HG03521 (cell line): ENCODE measurements around the gene MYOF.
"Not testable (repeated sequence)": the region's sequence is repeated elsewhere in the genome, so short reads cannot be mapped to it uniquely, and the experiment has no call there.

Source experiments
- ATAC-seq: cut with Tn5 transposase; IDR thresholded peaks from one replicate; pipeline ENCODE4 v1.9.1; 2021; ENCODE audit warnings: mild to moderate bottlenecking, moderate library complexity; ENCODE audit not compliant: unreplicated experiment

The MYOF gene

DNA sequence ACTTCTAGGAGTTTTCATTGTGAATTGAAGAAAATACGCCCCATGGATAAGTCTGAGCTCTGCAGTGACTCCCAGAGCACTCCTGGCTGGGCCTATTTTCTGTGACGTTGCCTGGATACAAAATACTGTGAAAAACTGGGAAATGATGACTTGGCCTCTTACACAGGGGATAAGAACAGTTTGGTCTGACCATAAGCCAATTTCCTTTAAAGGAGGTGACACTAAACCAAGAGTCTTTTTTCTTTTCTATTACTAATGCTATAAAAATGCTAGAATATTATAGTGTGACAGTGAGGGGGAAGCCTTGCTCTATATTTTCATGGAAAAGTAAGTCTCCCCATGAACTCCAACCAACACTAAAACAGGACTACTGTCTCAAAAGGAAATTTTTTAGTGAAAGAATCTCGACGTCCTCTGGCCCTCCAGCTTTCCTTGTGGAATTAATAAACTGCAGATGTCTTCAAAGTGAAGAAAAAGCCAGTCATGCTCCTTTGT, 45.5 kb downstream of the MYOF start:
- ATAC-seq, result no peak

DNA sequence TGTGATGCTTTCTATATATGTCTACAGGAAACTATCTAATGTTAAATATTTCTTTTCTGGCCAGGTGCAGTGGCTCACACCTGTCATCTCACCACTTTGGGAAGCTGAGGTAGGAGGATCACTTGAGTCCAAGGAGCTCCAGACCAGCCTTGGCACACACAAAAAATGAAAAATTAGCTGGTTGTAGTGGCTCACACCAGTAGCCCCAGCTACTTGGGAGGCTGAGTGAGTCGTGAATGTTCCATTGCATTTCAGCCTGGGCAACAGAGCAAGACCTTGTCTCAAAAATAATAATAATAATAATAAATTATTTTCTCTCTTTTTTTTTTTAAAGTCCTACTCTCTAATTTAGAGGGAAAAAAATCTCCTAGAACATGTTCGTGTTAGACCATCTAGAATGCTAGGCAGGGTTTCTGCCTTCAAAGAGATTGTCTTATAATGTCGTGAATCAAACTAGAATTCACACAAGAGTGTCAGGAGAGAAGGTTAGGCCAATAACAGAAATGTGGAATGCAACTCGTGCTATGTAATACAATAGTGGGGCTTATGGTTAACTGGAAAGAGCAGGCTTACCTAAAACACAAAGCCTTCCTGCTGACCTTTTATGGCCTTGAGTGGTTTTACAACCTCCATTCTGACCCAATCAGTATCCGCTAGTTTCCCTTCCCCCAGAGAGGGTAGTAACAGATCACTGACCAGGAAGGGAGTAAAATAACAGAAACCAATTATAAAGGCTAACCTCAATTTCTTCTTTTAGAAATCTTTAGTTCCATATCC, 46.3 kb downstream of the MYOF start:
- no peak for ATAC-seq

DNA sequence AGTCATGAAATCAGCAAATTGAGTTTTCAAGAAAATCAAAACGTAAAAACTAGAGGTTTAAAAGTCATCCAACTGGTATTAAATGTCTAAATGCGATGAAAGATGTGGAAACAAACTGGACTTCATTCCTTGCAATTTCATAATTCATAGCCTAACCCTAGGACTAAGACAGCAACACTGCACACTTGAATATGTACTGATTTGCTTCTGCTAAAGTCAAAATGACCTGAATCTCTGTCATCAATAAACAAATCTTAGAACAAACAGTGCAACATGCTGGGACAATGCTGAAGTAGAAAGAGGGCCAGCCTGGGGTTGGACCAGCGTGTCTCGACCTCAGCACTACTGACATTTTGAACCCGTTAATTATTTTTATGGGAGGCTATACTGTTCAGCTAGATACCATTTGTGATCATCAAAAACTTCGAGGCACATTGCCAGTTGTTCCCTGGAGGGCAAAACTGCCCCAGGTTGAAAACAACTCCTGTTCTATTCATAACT, 47.1 kb downstream of the MYOF start:
- no peak for ATAC-seq

DNA sequence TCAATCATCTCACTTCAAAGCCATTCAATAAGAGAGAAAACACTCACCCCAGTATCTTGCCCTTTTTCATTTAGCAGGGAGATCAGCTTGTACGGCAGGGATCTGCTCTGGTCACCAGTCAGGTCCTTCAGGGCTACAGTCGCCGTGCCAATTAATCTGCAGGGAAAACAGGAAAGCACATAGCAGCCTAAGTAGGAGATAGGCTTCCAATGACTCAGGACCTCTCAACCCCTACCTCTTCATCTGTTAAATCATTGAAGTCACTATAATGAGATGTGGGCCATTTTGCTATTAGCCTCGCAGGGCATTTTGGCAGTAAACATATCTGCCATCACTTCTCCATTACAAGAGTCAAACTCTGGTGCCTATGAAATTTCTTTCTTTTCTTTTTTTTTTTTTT, 50.8 kb downstream of the MYOF start:
- ATAC-seq, result no peak

DNA sequence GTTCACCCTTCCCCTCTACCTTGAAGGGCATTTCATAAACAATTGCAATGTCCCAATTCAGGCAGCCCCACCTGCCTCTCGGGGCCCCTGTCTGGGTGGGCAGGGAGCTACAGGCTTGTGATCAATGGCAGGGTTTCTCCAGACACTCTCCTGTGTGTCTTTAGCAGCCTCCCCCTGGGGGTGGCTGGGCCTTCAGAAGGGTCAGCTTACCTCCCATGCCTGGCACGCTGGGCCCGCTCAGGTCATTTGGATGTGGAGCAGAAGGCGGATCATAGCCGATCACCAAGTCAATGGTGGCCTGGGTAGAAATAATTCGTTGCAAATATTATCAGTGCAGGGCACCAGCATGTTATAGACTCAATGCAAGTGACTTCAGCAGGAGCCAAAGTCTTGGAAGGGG, 56.3 kb downstream of the MYOF start:
- ATAC-seq, result no peak

DNA sequence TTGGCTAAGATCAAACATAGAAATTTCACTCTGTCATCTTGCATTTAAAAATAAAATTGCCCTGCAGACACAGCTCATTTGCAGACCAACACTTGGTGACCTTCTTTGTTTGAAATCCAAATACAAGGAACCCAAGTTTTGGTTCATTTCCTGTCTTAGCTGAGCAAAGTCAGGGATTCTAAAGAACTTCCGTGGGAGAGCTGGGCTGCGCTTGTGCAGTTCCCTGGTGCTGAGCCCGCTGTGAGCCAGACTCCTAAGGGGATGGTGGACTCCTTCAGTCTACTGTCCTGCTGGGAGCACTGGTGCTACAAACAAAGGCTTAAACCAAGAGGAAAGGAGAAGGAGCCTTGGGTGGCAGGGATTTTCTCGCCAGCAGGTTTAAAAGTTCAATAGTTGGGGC, 60.0 kb downstream of the MYOF start:
- no peak for ATAC-seq

DNA sequence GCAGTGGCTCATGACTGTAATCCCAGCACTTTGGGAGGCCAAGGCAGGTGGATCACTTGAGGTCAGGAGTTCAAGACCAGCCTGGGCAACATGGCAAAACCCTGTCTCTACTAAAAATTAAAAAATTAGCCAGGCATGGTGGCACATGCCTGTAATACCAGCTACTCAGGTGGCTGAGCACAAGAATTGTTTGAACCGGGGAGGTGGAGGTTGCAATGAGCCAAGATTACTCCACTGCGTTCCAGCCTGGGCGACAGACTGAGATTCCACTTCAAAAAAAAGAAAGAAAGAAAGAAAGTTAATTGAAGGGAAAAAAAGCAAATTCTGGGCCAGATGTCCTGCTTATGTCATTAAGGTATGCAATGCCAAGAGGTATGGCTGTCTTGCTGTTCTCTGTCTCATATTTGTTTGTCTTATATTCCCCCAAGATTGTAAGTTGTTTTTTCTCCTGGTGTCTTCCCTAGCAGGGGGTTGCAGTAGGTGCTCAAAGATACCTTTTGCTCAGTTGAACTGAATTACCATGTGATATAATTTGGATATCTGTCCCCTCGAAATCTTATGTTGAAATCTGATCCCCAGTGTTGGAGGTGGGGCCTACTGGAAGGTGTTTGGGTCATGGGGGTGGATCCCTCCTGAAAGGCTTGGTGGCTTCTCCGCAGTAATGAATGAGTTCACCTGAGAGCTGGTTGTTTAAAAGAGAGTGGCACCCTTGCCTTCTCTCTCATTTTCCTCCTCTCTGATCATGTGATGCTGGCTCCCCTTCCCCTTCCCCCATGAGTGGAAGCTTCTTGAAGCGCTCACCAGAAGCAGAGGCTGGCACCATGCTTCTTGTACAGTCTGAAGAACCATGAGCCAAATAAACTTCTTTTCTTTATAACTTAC, 60.9 kb downstream of the MYOF start:
- no peak for ATAC-seq

DNA sequence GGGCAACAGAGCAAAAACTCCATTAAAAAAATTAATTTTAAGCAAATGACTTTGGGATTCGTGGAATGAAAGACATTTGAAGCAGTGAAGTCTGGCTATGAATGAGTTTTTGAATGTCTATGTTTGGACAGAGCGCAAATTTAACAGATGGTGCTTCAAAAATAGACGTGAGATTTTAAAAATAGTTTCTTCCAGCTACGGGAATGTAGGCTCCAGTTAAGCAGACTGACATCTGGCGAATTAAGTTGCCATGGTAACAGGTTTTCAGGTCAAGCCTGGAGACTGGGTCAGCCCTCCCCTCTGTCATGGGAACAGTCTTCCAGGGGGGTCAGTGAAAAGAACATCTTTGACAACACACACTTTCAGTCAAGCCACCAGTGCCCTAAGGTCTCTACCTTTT, 62.0 kb downstream of the MYOF start:
- ATAC-seq, result no peak

DNA sequence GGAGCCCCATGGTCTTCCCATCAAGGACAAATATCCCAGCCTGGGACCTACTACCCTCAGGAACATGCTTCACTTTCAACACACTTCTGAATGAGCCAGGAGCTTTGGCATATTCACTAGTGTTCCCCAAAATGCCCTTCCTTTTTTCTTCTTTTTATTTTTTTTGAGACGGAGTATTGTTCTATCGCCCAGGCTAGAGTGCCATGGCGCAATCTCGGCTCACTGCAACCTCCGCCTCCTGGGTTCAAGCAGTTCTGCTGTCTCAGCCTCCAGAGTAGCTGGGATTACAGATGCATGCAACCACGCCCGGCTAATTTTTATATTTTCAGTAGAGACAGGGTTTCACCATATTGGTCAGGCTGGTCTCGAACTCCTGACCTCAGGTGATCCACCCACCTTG, 63.1 kb downstream of the MYOF start:
- not testable (repeated sequence) for ATAC-seq

DNA sequence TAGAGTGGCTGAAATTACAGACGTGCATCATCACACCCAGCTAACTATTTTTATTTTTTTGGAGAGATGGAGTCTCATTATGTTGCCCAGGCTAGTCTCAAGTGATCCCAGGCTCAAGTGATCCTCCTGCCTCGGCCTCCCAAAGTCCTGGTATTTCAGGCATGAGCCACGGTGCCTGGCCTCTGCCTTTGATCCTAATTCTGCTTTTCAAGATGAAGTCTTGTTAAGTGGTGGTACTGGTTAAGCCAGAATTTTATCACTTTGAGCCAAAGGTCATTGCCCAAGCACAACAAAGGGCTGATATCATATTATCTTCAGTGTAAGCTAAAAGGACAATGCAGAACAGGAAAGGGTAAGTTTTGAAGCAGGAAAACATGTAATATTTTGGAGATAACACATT, 64.2 kb downstream of the MYOF start:
- no peak for ATAC-seq

DNA sequence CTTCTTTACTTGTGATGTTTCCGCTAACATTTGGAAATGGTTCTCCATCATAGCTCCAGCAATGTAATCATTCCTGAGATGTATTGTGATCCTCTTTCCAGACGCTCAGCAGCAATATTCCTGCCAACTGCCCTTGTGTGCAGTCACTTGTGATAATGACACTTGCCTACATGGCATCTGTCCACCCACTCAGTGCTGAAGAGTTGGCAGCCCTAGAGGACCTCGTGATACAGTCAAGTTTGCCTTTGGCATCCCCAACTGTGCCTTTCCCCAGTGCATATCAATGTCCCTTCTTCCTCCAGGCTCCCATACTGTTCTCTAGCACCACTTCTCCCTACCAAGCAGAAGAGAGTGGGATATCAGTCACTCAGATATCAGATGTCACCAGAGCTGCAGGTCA, 64.9 kb downstream of the MYOF start:
- ATAC-seq, result no peak

DNA sequence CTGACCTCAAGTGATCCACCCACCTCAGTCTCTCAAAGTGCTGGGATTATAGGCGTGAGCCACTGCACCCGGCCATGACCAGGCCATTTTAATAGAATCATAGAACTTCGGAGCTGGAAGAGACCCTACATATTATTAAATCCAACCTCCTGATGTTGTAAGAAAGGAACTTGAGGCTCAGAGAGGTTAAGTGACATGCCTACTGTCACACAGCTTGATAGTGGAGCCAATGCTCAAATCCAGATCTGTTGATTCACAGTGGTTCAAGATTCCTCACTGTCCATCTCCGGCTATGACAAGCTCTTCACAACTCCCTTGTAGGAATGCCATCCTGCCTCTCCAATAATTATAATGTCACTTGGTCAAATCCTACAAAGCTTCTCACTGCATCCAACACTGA, 65.3 kb downstream of the MYOF start:
- no peak for ATAC-seq

DNA sequence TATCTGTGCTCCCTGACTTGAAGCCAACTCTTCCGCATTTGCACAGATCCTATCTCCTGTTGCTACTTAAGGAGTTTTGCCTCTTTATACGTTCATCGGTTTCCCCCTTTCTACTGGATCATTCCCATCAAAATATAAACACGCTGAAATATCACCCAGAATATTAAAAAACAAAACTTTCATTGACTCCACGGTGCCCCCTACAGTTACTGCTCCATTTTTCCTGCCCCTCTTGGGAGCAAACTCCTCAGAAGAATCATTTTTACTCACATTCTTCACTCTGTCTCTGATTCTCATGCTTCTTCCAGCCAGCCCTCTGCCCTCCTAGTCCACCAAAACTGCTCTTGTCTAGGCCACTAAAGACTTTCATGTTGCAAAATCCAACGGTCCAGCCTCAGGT, 66.4 kb downstream of the MYOF start:
- ATAC-seq, result no peak

DNA sequence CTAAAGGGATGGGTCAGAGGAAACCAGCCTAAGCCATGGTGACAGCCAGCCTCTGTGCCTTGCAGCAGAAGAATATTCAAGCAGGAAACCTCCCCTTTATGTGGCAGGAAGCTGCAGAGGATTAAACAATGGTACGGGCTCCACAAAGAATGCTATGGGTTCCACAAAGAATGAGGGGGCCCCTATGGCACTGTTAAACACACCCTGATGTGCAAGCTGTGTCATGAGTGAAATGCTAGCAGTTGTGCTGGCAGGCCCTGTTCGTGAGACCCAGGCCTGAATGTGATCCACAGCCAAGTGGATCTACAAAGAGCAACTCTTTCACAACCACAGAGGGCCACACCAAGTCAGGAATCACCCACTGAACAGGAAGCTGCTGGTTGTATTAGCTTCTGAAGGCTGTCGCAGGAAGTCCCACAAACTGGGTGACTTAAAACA, 68.9 kb downstream of the MYOF start:
- ATAC-seq, result no peak

DNA sequence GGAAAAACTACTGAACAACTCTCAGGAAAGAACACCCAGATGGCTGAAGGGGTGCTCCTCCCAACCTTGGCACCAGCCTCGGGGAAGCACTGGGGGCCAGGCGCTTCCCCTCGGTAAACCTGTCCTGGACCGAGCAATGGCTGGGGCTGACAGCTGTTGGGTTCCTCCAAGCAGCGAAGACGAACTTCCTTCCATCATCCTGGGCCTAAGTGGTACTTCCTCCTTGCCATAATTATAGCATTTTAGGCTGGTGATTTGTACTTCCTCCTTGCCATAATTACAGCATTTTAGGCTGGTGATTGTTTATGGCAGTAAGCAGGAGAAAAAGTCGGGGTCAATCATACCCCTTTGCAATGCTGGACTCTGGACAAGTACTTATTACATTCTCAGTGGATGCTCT, 69.3 kb downstream of the MYOF start:
- ATAC-seq, result no peak

DNA sequence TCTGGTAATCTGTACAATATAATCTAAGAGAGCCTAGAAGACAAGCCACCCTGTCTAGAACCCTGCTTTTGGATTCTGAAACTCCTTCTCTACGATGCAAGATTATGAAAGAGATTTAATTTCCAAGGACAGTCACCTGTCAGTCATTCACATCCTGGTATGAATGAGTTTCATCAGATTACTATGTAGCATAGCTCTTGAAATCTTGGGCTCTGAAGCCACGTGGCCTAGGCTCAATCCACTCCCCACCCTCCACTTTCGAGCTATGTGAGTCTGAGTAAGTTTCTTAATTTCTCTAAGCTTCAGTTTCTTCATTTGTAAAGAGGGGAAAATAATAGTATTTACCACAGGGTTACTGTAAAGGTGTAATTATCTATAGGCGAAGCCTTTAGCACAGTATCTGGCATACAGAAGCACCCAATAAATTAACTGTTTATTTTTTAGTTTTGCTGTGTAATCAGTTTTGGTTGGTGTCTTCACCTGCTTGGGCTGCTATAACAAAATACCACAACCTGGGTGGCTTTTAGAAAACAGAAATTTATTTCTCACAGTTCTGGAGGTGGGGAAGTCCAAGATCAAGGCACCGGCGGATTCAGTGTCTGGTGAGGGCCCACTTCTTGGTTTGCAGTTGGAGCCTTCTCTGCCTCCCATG, 71.3 kb downstream of the MYOF start:
- no peak for ATAC-seq

DNA sequence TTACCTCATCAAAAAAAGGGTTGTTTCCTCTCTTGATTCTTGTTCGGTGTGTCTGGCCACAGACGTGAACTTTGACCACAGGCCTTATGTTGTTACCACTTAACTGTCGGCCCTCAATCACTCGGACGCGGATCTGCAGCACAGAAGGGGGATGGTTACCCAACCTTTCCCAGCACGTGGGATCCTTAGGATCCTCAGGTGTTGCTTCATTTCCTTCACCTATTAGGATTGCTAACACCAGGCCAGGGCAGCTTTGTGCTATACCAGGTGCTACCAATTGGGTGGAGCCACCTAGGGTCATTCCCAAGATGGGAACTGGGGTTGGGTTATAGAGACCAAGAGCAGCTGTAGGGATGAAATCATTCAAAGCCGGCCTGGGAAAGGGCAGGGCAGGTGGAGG, 73.4 kb downstream of the MYOF start:
- ATAC-seq, result no peak

DNA sequence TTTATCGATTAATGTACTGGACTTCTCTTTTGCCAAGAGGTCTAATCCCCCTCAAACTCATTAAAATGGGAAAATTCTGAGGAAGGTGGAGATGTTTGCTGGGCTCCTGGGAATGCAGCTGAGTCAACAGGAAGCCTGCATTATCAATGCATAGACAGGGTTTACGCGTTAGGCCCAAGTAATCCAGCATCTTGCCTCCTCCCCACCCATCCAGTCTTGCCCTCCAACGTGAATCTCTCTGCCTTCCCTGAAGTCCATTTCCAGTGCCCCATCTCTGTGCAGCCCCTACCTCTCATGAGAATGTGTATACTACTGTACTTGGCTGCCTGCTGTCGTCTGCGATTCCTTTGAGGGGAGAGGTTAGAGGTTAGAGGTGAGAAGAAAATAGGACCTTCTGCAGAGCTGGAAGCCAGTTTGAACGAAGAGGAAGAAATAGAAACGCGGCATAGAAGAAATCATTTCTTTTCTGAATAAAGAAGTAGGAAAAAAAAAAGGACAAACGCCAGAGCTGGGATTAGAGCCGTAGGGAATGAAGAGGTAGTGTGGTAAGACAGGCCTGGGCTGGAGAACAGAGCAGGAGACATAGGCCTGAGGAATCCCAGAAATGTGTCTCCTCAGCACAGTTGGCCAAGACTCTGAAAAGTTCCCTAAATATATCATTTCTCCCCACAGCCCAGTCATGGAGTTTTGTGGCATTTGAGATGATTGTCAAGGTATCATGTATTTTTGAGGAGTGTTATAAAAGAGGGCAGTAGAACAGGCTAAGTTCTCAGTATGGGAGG, 75.6 kb downstream of the MYOF start:
- no peak for ATAC-seq

DNA sequence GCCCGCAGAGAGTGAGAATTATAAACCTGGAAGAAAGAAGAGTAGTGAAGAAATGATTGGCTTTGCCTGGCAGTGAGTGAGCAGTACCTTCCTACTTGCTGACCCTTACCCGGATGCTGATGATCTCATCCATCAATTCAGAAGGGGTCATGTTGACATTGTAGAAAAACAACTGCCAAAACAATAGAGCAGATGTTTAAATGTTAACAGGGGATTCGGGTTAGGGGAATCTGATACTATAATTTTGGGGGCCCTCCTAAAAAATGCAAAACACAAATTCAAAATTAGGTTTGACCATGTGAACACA, 78.1 kb downstream of the MYOF start:
- ATAC-seq, result no peak

DNA sequence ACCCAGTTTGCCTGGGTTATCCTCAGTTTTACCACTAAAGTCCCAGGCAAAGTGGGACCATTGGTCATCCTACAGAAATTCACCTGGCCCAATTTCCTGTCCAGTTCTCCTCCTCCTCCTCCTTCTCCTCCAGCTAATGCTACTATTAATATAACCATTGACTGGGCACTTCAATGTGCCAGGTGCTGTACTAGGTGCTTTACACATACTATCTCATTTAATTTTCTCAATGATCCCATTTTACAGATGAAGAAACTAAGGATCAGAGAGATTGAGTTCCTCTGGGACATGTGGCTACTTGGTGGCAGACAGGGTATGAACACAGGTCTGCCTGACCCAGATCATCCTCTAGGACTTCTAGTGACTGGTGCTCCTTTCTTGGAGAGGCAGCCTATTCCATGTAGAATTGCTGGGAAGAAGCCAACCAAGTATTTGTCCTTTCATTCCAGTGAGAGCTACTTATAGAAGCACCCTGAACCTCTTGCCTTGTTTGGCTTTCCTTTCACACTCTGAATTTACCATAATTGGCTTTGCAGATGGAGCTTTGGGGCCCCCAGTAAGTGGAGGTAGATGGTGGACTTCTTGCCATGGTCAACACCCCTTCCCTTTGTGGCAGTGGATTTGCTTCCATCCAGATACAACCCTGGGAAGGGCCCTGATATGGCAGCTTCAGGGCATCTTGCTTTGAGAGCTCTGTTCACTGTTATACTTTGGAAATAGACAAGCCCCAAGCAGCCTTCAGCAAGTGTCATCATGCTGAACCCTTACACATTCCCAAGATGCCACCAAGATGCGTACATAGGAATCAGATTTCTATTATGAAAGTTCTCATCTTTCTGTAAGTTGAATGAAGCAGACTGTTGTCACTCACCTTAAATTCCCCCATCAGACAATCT, 78.7 kb downstream of the MYOF start:
- no peak for ATAC-seq
